Measurements from ENCODE around the gene PARK7.

The PARK7 gene

GRCh38 chr1:8006037-8006963 is 44.8 kb downstream of the PARK7 start:
- Histone ChIP-seq H2AFZ (ENCODE audit: low read length) (no peak overlapping the region), H3K4me2 (ENCODE audit: low read length) (no peak overlapping the region), H3F3A (ENCODE audit: insufficient read depth, low read length) (no peaks in the 10 kb centered on the region), H3K27me3 (ENCODE audit: insufficient read depth, low read length) (no peaks in the 10 kb centered on the region), H3K9ac (ENCODE audit: low read length) (no peak overlapping the region), H4K20me1 (ENCODE audit: insufficient read depth, low read length) (no peaks in the 10 kb centered on the region), H3K4me1 (ENCODE audit: insufficient read depth, low read length, severe bottlenecking) (no peaks in the 10 kb centered on the region), H3K79me2 (ENCODE audit: insufficient read depth, low read length) (no peaks in the 10 kb centered on the region), H3K27ac (ENCODE audit: low read depth, low read length, poor library complexity, severe bottlenecking) (no peak overlapping the region), H3K9me2 (ENCODE audit: low read depth, low read length) (no peaks in the 10 kb centered on the region), H3K4me3 (ENCODE audit: low read depth, low read length, poor library complexity, severe bottlenecking) (no peak overlapping the region), H3K9me3 (ENCODE audit: low read length) (no peaks in the 10 kb centered on the region), H3K36me3 (ENCODE audit: insufficient read depth, low read length) (no peaks in the 10 kb centered on the region)
- TF ChIP-seq CTCF (IDR thresholded peaks at IDR 0.05; ENCODE audit: low read length) = no peak
- no peak for TF ChIP-seq EZH2 (IDR thresholded peaks at IDR 0.05; ENCODE audit: borderline replicate concordance, low read length)

GRCh38 chr1:8009043-8010002 is 47.8 kb downstream of the PARK7 start:
- H3K4me1 ChIP-seq (ENCODE audit: insufficient read depth, low read length, severe bottlenecking) = no peaks in the 10 kb centered on the region
- no peak overlapping the region for H2AFZ ChIP-seq (ENCODE audit: low read length)
- no peak overlapping the region for H3K27ac ChIP-seq (ENCODE audit: low read depth, low read length, poor library complexity, severe bottlenecking)
- no peaks in the 10 kb centered on the region for H3K79me2 ChIP-seq (ENCODE audit: insufficient read depth, low read length)
- no peaks in the 10 kb centered on the region for H3F3A ChIP-seq (ENCODE audit: insufficient read depth, low read length)
- no peaks in the 10 kb centered on the region for H3K27me3 ChIP-seq (ENCODE audit: insufficient read depth, low read length)
- no peaks in the 10 kb centered on the region for H4K20me1 ChIP-seq (ENCODE audit: insufficient read depth, low read length)
- no peaks in the 10 kb centered on the region for H3K36me3 ChIP-seq (ENCODE audit: insufficient read depth, low read length)
- H3K4me3 ChIP-seq (ENCODE audit: low read depth, low read length, poor library complexity, severe bottlenecking) = no peak overlapping the region
- TF ChIP-seq CTCF (IDR thresholded peaks at IDR 0.05; ENCODE audit: low read length) (no peak), EZH2 (IDR thresholded peaks at IDR 0.05; ENCODE audit: borderline replicate concordance, low read length) (no peak)
- no peak overlapping the region for H3K9ac ChIP-seq (ENCODE audit: low read length)
- no peaks in the 10 kb centered on the region for H3K9me2 ChIP-seq (ENCODE audit: low read depth, low read length)
- H3K4me2 ChIP-seq (ENCODE audit: low read length) = no peak overlapping the region
- no peaks in the 10 kb centered on the region for H3K9me3 ChIP-seq (ENCODE audit: low read length)

GRCh38 chr1:8010080-8010664 is 48.7 kb downstream of the PARK7 start:
- Histone ChIP-seq H3K27me3 (ENCODE audit: insufficient read depth, low read length) (no peaks in the 10 kb centered on the region), H3K9me2 (ENCODE audit: low read depth, low read length) (no peaks in the 10 kb centered on the region), H3K4me2 (ENCODE audit: low read length) (no peak overlapping the region), H3K9me3 (ENCODE audit: low read length) (no peaks in the 10 kb centered on the region), H4K20me1 (ENCODE audit: insufficient read depth, low read length) (no peaks in the 10 kb centered on the region), H2AFZ (ENCODE audit: low read length) (no peak overlapping the region), H3K4me3 (ENCODE audit: low read depth, low read length, poor library complexity, severe bottlenecking) (no peak overlapping the region), H3F3A (ENCODE audit: insufficient read depth, low read length) (no peaks in the 10 kb centered on the region), H3K9ac (ENCODE audit: low read length) (no peak overlapping the region), H3K27ac (ENCODE audit: low read depth, low read length, poor library complexity, severe bottlenecking) (no peak overlapping the region), H3K4me1 (ENCODE audit: insufficient read depth, low read length, severe bottlenecking) (no peaks in the 10 kb centered on the region), H3K79me2 (ENCODE audit: insufficient read depth, low read length) (no peaks in the 10 kb centered on the region), H3K36me3 (ENCODE audit: insufficient read depth, low read length) (no peaks in the 10 kb centered on the region)
- no peak for TF ChIP-seq CTCF (IDR thresholded peaks at IDR 0.05; ENCODE audit: low read length)
- TF ChIP-seq EZH2 (IDR thresholded peaks at IDR 0.05; ENCODE audit: borderline replicate concordance, low read length) = no peak
